ENCODE measurements around the gene FOSL2. TPM values are rescaled to one million over a fixed set of nuclear protein-coding genes. Genes with fewer than 3 reads are reported as not detected.

The FOSL2 gene
- total RNA-seq, 4 donors from 2014 or later = 298 to 370 (median 337) TPM

GRCh38 chr2:28463893-28464292, 71.2 kb downstream of the FOSL2 start:
- WGBS = 78% methylated on average over 4 of the region's 4 CpGs
- DNase-seq (ENCODE audit: low spot score in 2 of 2) = no peak
- Histone ChIP-seq H3K9me3 (no peaks in the 10 kb centered on the region), H3K4me3 (no peak overlapping the region), H3K4me1 (no peaks in the 10 kb centered on the region), H3K27ac (no peak overlapping the region), H3K36me3 (no peaks in the 10 kb centered on the region), H3K27me3 (no peaks in the 10 kb centered on the region)
- TF ChIP-seq EP300 (IDR thresholded peaks at IDR 0.05) (no peak), POLR2A (IDR thresholded peaks at IDR 0.05) (no peak), CTCF (IDR thresholded peaks at IDR 0.05) (no peak), POLR2AphosphoS5 (IDR thresholded peaks at IDR 0.05) (no peak)

GRCh38 chr2:28465148-28465885, 72.7 kb downstream of the FOSL2 start:
- Histone ChIP-seq H3K9me3 (no peaks in the 10 kb centered on the region), H3K4me1 (peaks cover 7% of the 10 kb centered on the region), H3K36me3 (no peaks in the 10 kb centered on the region), H3K27ac (no peak overlapping the region), H3K27me3 (no peaks in the 10 kb centered on the region), H3K4me3 (no peak overlapping the region)
- TF ChIP-seq POLR2A (IDR thresholded peaks at IDR 0.05) (no peak), POLR2AphosphoS5 (IDR thresholded peaks at IDR 0.05) (no peak), EP300 (IDR thresholded peaks at IDR 0.05) (no peak), CTCF (IDR thresholded peaks at IDR 0.05) (no peak)
- WGBS = 63% methylated on average over 8 of the region's 8 CpGs
- DNase-seq (ENCODE audit: low spot score in 2 of 2) = no peak

Other genes starting within 250 kb of the FOSL2 start
- gene PLB1, start 103.2 kb downstream of the FOSL2 start, total RNA-seq = 10 to 100 TPM in 1 of 4 donors, 1 to 10 TPM in 3; 3.9 to 21.6 (median 9.1) TPM